GM23338 (cell line): ENCODE results near the gene UNC5B.

Source experiments
- ETS1 ChIP-seq: IDR thresholded peaks from 2 replicates; pipeline ENCODE4 v1.6.1; 2016; ENCODE audit warnings: antibody characterized with exemption
- EZH2 ChIP-seq: fragments of 200-600 bp; sonication (generic); IDR thresholded peaks from one replicate; pipeline ENCODE4 v1.8.0; 2017; ENCODE audit warnings: antibody characterized with exemption, mild to moderate bottlenecking, low read depth; ENCODE audit not compliant: unreplicated experiment
- EZH2phosphoT487 ChIP-seq: fragments of 200-600 bp; sonication (generic); IDR thresholded peaks from one replicate; pipeline ENCODE4 v1.8.1; 2018; ENCODE audit warnings: antibody characterized with exemption; ENCODE audit not compliant: unreplicated experiment
- POLR2AphosphoS5 ChIP-seq: IDR thresholded peaks from 2 replicates; pipeline ENCODE4 v1.6.1; 2016; ENCODE audit warnings: antibody characterized with exemption, low read depth
- TF ChIP-seq, protein P1 (sequence below), 2 experiments: fragments of 200-600 bp in 1 of 2; sonication (generic) in 1 of 2; conservative IDR thresholded peaks; 2 replicates each; pipeline versions ENCODE4 v1.5.1 to v1.6.1; 2016 to 2017; ENCODE audit warnings: antibody characterized with exemption in 2 of 2, low read depth in 2 of 2, mild to moderate bottlenecking in 2 of 2, moderate library complexity in 1 of 2

- TF ChIP-seq, protein P1, sequence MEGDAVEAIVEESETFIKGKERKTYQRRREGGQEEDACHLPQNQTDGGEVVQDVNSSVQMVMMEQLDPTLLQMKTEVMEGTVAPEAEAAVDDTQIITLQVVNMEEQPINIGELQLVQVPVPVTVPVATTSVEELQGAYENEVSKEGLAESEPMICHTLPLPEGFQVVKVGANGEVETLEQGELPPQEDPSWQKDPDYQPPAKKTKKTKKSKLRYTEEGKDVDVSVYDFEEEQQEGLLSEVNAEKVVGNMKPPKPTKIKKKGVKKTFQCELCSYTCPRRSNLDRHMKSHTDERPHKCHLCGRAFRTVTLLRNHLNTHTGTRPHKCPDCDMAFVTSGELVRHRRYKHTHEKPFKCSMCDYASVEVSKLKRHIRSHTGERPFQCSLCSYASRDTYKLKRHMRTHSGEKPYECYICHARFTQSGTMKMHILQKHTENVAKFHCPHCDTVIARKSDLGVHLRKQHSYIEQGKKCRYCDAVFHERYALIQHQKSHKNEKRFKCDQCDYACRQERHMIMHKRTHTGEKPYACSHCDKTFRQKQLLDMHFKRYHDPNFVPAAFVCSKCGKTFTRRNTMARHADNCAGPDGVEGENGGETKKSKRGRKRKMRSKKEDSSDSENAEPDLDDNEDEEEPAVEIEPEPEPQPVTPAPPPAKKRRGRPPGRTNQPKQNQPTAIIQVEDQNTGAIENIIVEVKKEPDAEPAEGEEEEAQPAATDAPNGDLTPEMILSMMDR (conservative IDR thresholded peaks at IDR 0.05; ENCODE audit: low read depth in 2 of 2), result no peak
- no peak for TF ChIP-seq EZH2
- TF ChIP-seq ETS1, result no peak
- TF ChIP-seq EZH2phosphoT487, result no peak
- no peak for TF ChIP-seq POLR2AphosphoS5
Measured at GRCh38 chr10:71292624-71293445, 80.5 kb downstream of the UNC5B start.
